Naive thymus-derived CD8-positive, alpha-beta T cell (primary cell): ENCODE measurements around the gene AP3S2. TPM values are rescaled to one million over a fixed set of nuclear protein-coding genes. Genes with fewer than 3 reads are reported as not detected.
A peak's percentile ranks its signal among the peaks of the same experiment; 100 is the strongest.

Source experiments
- ATAC-seq, 2 donors: fragments of 150-1000 bp; cut with Tn5 transposase in 1 of 2; sonication (Bioruptor Pico), chemical (Tn5 transposase) in 1 of 2; 1 replicate in 1 of 2; 2 replicates in 1 of 2; pipeline ENCODE4 v1.10.0; 2021; ENCODE audit warnings: mild to moderate bottlenecking in 2 of 2, moderate library complexity in 2 of 2
- POLR2A ChIA-PET: fragments of 350-600 bp; sonication (Branson Sonifier 250); formaldehyde crosslinking; loops from one replicate; lab custom pipeline; 2021; ENCODE audit warnings: antibody characterized with exemption; lab: Charles Lee
- DNase-seq, 10 donors: peaks; one replicate each; pipeline versions ENCODE4 v3.0.0 to v3.0.0-alpha.2; 2020 to 2022
- H3K27ac Mint-ChIP-seq, 10 donors: one replicate each; pipeline ENCODE4 v1.8.0; 2020 to 2022; ENCODE audit warnings: mild to moderate bottlenecking in 10 of 10, mixed read lengths in 10 of 10, moderate library complexity in 4 of 10, inconsistent platforms in 1 of 10
- H3K27me3 Mint-ChIP-seq, 5 donors: one replicate each; pipeline ENCODE4 v1.8.0; 2021 to 2022; ENCODE audit warnings: mixed read lengths in 5 of 5
- H3K36me3 Mint-ChIP-seq, 3 donors: one replicate each; pipeline ENCODE4 v1.8.0; 2020 to 2022; ENCODE audit warnings: mixed read lengths in 3 of 3, mild to moderate bottlenecking in 2 of 3, inconsistent platforms in 1 of 3
- H3K4me1 Mint-ChIP-seq, 4 donors: one replicate each; pipeline ENCODE4 v1.8.0; 2021 to 2022; ENCODE audit warnings: mixed read lengths in 4 of 4
- H3K4me3 Mint-ChIP-seq, 10 donors: one replicate each; pipeline ENCODE4 v1.8.0; 2020 to 2022; ENCODE audit warnings: mild to moderate bottlenecking in 10 of 10, mixed read lengths in 10 of 10, moderate library complexity in 6 of 10, inconsistent platforms in 1 of 10
- H3K9me3 Mint-ChIP-seq, 9 donors: one replicate each; pipeline ENCODE4 v1.8.0; 2020 to 2022; ENCODE audit warnings: mixed read lengths in 9 of 9, mild to moderate bottlenecking in 3 of 9, inconsistent platforms in 1 of 9, moderate library complexity in 1 of 9
- polyA plus RNA-seq, 3 donors: library from polyadenylated mRNA; unstranded; fragments of 300-500 nt; fragmentation: Illumina TruSeq; gene quantifications; one replicate each; pipeline ENCODE4 v1.2.3, GENCODE V29; 2021
- total RNA-seq, 8 experiments: library from RNA in 2 of 8; stranded (reverse) in 2 of 8; gene quantifications; one replicate each; pipeline ENCODE4 v1.2.3 and lab custom pipeline; 2021 to 2026

AP3S2 gene
- total and polyA plus RNA-seq, 5 experiments from 2014 or later = 29.4 to 40.7 (median 36.9) TPM

DNA sequence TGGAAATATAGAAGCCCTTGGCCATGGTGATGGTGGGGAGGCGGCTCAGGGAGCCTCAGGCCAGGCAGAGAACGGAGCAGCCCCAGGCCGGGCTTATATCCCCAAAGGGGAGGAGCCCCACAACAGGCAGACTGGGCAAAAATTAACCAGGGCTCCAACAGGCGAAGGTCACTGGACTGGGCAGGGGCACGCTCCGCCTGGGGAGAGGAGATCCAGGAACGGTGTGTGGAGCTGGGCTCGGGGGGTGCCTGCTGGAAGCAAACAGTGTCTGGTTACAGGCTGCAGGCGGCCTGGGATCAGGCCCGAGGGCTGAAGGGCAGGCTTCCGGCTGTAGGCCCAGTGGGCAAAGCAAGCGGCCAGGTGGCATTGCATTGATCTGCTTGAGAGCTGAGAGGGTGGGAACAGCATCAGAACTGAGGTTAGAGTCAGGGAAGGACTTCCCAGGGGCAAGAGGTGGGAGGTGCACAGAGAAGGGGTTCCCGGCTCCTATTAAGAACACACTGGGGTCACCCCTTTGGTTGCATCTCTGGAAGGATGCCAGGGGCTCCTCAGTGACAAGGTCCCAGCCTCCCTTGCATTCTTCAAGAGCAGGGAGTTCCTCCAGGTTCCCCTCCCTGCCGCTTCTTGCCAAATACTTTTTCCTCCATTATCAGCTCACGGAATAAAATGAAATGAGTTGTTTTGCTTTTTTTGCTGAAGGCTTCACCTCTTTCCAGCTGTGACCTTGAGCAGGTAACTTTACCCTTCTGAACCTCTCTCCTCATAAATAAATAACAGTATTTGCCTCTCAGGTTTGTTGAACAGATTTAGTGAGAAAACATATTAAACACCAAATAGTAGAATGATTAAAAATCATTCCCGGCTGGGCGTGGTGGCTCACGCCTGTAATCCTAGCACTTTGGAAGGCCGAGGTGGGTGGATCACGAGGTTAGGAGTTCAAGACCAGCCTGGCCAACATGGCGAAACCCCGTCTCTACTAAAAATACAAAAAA, 86.9 kb downstream of the AP3S2 start:
- no peaks in the 10 kb centered on the region for H3K36me3 Mint-ChIP-seq
- no peaks in the 10 kb centered on the region for H3K4me1 Mint-ChIP-seq
- peak in 1 of 10 donors; percentile 50 for DNase-seq
- POLR2A ChIA-PET = no interaction called here
- no peak overlapping the region for H3K27ac Mint-ChIP-seq
- no peak for ATAC-seq
- peaks cover 3 to 34% (median 17%) of the 10 kb centered on the region in 5 donors for H3K27me3 Mint-ChIP-seq
- H3K4me3 Mint-ChIP-seq = no peak overlapping the region
- no peaks in the 10 kb centered on the region for H3K9me3 Mint-ChIP-seq

- Mint-ChIP-seq H3K4me1 (no peaks in the 10 kb centered on the region), H3K27me3 (peaks cover 3 to 33% (median 18%) of the 10 kb centered on the region in 5 donors), H3K36me3 (no peaks in the 10 kb centered on the region), H3K27ac (no peak overlapping the region), H3K9me3 (no peaks in the 10 kb centered on the region), H3K4me3 (no peak overlapping the region)
- POLR2A ChIA-PET = no interaction called here
- no peak for DNase-seq
- ATAC-seq = no peak
These were observed 87.6 kb downstream of the AP3S2 start for GRCh38 chr15:89806210-89806558.

GRCh38 chr15:89805241-89806209, 88.3 kb downstream of the AP3S2 start:
- Mint-ChIP-seq H3K4me1 (no peaks in the 10 kb centered on the region), H3K27ac (no peak overlapping the region), H3K36me3 (no peaks in the 10 kb centered on the region), H3K27me3 (peaks cover 1 to 27% (median 13%) of the 10 kb centered on the region in 5 donors), H3K9me3 (no peaks in the 10 kb centered on the region), H3K4me3 (no peak overlapping the region)
- POLR2A ChIA-PET = no interaction called here
- no peak for ATAC-seq
- DNase-seq = peak in 1 of 10 donors; percentile 51

- POLR2A ChIA-PET = no interaction called here
- Mint-ChIP-seq H3K27me3 (peaks cover 1 to 15% (median 10%) of the 10 kb centered on the region in 5 donors), H3K36me3 (no peaks in the 10 kb centered on the region), H3K4me1 (no peaks in the 10 kb centered on the region), H3K4me3 (no peak overlapping the region), H3K9me3 (peaks cover 0 to 4% (median 0%) of the 10 kb centered on the region in 9 donors), H3K27ac (no peak overlapping the region)
- no peak for ATAC-seq
- peak in 1 of 10 donors; percentile 57 for DNase-seq
These were observed 89.6 kb downstream of the AP3S2 start for GRCh38 chr15:89803941-89804800.

- Mint-ChIP-seq H3K4me3 (no peak overlapping the region), H3K4me1 (no peaks in the 10 kb centered on the region), H3K27me3 (peaks cover 1 to 15% (median 10%) of the 10 kb centered on the region in 5 donors), H3K9me3 (peaks cover 0 to 4% (median 0%) of the 10 kb centered on the region in 9 donors), H3K36me3 (no peaks in the 10 kb centered on the region), H3K27ac (no peak overlapping the region)
- no peak for ATAC-seq
- peak in 1 of 10 donors; percentile 57 for DNase-seq
- POLR2A ChIA-PET = no interaction called here
These were observed 90.6 kb downstream of the AP3S2 start for GRCh38 chr15:89802986-89803824.

GRCh38 chr15:89802231-89802928, 91.4 kb downstream of the AP3S2 start:
- peaks cover 1 to 15% (median 10%) of the 10 kb centered on the region in 5 donors for H3K27me3 Mint-ChIP-seq
- H3K4me3 Mint-ChIP-seq = peak overlapping the region in 1 of 10 donors; percentile 8
- peaks cover 0 to under 1% (median 0%) of the 10 kb centered on the region in 3 donors for H3K36me3 Mint-ChIP-seq
- H3K4me1 Mint-ChIP-seq = no peaks in the 10 kb centered on the region
- ATAC-seq = no peak
- peak overlapping the region in 2 of 10 donors; percentile 2 to 68 for H3K27ac Mint-ChIP-seq
- H3K9me3 Mint-ChIP-seq = peaks cover 0 to 4% (median 0%) of the 10 kb centered on the region in 9 donors
- POLR2A ChIA-PET = interaction anchor here (0.5 kb wide), 1 partner anchor 385 kb away, joined by 3 read pairs; no protein-coding TSS in a partner anchor
- peak in 1 of 10 donors; percentile 56 for DNase-seq

DNA sequence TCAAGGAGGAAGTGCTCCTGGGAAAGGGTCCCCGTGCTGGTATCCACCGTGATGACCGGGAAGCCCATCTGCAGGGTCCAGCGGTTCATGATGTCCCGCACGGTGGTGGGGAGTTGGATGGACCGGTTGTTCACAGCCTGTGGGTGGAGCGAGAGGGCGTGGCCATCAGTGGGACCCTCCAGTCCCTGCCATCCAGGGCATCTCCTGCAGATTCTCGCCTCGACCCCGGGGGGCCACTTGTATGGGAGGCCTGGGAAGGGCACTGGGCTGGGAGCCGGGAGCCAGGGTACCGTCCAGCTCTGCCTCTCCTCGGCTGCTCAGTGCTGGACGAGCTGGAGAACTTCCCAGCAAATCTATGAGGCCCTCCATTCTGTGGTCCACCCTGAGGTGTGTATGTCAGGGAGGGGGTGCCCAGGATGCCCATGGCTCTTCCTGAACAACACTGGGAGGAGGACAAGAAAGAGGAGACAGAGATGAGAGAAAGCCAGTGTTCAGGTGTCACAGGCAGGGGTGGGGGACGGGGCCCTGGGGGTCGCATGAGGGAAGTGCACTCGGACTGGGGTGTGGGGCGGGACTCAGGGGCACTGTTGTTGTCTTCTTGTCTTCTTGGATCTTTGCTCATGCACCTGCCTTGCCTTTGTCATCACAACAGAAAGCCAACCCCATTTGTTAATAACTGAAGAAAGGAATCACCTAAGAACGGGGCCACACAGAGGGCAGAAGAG, 92.2 kb downstream of the AP3S2 start:
- ATAC-seq = no peak
- POLR2A ChIA-PET = no interaction called here
- peaks cover 1 to 15% (median 10%) of the 10 kb centered on the region in 5 donors for H3K27me3 Mint-ChIP-seq
- peaks cover 0 to 8% (median 0%) of the 10 kb centered on the region in 9 donors for H3K9me3 Mint-ChIP-seq
- no peaks in the 10 kb centered on the region for H3K4me1 Mint-ChIP-seq
- DNase-seq = peak in 1 of 10 donors; percentile 38
- peak overlapping the region in 1 of 10 donors; percentile 2 for H3K27ac Mint-ChIP-seq
- H3K36me3 Mint-ChIP-seq = peaks cover 0 to 4% (median 0%) of the 10 kb centered on the region in 3 donors
- no peak overlapping the region for H3K4me3 Mint-ChIP-seq

DNA sequence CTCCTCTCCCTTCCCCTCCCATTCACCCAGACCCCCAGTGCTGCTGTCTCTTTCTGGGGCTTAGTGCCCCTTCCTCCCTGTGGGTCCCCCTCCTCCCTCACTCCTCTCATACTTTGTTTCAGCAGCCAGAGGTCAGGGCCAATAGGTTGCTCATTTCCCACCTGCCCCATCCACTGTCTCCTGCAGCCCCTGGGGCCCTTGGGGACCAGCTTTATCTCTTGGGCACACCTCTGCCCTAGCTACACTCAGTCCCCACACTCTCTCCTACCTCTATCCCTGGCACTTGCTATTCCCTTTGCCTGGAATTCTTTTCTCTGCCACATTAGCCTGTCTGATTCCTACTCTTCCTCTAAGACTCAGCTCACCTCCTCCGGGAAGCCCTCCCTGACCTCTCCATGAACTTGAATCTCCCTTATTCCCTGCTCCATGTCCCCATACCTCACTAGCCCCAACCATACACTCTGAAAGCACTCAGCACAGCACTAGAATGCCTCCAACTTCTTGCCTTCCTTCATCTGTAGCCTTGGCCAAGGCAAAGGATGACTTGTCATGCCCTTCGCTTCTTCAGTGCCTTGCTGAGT, 93.8 kb downstream of the AP3S2 start:
- POLR2A ChIA-PET = no interaction called here
- no peaks in the 10 kb centered on the region for H3K4me1 Mint-ChIP-seq
- peaks cover 0 to 12% (median 0%) of the 10 kb centered on the region in 3 donors for H3K36me3 Mint-ChIP-seq
- no peak overlapping the region for H3K27ac Mint-ChIP-seq
- H3K9me3 Mint-ChIP-seq = peaks cover 0 to 22% (median 10%) of the 10 kb centered on the region in 9 donors
- H3K27me3 Mint-ChIP-seq = peaks cover 1 to 15% (median 10%) of the 10 kb centered on the region in 5 donors
- H3K4me3 Mint-ChIP-seq = no peak overlapping the region
- ATAC-seq (no peak), DNase-seq (peak in 1 of 10 donors; percentile 9)

GRCh38 chr15:89799011-89799911, 94.5 kb downstream of the AP3S2 start:
- Mint-ChIP-seq H3K27ac (peak overlapping the region in 1 of 10 donors; percentile 60), H3K9me3 (peaks cover 0 to 25% (median 10%) of the 10 kb centered on the region in 9 donors), H3K4me3 (no peak overlapping the region), H3K27me3 (peaks cover 1 to 15% (median 10%) of the 10 kb centered on the region in 5 donors), H3K36me3 (peaks cover 0 to 12% (median 0%) of the 10 kb centered on the region in 3 donors), H3K4me1 (no peaks in the 10 kb centered on the region)
- DNase-seq = peak in 1 of 10 donors; percentile 62
- no peak for ATAC-seq
- POLR2A ChIA-PET = no interaction called here
